ENCODE data around the gene RNF227. TPM values are rescaled to one million over a fixed set of nuclear protein-coding genes. Genes with fewer than 3 reads are reported as not detected.

Gene RNF227
- total RNA-seq, 1 donor from 2014 or later, result 3.1 TPM

DNA sequence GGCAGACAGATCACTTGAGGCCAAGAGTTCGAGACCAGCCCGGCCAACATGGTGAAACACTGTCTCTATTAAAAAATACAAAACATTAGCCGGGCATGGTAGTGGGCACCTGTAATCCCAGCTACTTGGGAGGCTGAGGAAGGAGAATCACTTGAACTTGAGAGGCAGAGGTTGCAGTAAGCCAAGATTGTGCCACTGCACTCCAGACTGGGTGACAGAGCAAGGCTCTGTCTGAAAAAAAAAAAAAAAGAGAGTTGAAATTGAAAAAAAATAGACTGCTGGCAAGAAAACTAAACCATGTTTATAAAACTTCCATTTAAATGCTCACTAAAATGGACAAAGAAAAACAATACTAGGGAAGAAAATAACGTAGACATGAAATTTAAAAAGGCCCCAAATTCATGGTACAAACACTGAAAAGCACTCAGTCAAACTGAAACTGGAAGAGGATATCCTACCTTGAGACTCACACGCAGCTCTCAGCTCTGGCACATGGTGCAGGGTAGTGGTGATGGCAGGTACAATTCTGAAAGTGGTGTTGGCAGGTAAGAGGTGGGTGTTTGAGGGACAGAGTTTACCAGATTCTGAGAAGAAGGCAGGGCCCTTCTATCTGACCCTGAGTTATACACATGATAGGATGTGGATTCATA is 35.2 kb upstream of the RNF227 start:
- no peak overlapping the region for H3K4me3 Mint-ChIP-seq
- H3K27me3 Mint-ChIP-seq (ENCODE audit: low read depth), result no peaks in the 10 kb centered on the region
- peaks cover 30% of the 10 kb centered on the region for H3K36me3 Mint-ChIP-seq
- no peak for DNase-seq (ENCODE audit: low spot score in 2 of 2, unreplicated experiment in 2 of 2)
- TF ChIP-seq, protein P1, sequence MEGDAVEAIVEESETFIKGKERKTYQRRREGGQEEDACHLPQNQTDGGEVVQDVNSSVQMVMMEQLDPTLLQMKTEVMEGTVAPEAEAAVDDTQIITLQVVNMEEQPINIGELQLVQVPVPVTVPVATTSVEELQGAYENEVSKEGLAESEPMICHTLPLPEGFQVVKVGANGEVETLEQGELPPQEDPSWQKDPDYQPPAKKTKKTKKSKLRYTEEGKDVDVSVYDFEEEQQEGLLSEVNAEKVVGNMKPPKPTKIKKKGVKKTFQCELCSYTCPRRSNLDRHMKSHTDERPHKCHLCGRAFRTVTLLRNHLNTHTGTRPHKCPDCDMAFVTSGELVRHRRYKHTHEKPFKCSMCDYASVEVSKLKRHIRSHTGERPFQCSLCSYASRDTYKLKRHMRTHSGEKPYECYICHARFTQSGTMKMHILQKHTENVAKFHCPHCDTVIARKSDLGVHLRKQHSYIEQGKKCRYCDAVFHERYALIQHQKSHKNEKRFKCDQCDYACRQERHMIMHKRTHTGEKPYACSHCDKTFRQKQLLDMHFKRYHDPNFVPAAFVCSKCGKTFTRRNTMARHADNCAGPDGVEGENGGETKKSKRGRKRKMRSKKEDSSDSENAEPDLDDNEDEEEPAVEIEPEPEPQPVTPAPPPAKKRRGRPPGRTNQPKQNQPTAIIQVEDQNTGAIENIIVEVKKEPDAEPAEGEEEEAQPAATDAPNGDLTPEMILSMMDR (IDR thresholded peaks at IDR 0.05; ENCODE audit: unreplicated experiment), result no peak
- H3K27ac Mint-ChIP-seq, result no peak overlapping the region
- H3K9me3 Mint-ChIP-seq, result no peaks in the 10 kb centered on the region
- peaks cover 2% of the 10 kb centered on the region for H3K4me1 Mint-ChIP-seq

DNA sequence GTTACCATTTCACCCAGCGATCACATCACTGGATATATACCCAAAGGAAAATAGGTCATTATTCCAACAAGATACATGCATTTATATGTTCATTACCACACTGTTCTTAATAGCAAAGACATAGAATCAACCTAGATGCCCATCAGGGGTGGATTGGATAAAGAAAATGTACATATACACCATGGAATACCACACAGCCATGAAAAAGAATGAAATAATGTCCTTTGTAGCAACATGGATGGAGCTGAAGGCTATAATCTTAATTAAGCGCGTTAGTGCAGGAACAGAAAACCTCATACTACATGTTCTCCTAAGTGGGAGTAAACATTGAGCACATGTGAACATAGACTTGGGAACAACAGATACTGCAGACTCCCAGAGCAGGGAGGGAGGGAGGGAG is 34.5 kb upstream of the RNF227 start:
- H3K36me3 Mint-ChIP-seq, result peaks cover 37% of the 10 kb centered on the region
- DNase-seq (ENCODE audit: low spot score in 2 of 2, unreplicated experiment in 2 of 2), result no peak
- no peaks in the 10 kb centered on the region for H3K4me1 Mint-ChIP-seq
- TF ChIP-seq, protein P1 (IDR thresholded peaks at IDR 0.05; ENCODE audit: unreplicated experiment), result no peak
- H3K27me3 Mint-ChIP-seq (ENCODE audit: low read depth), result no peaks in the 10 kb centered on the region
- H3K4me3 Mint-ChIP-seq, result no peak overlapping the region
- no peak overlapping the region for H3K27ac Mint-ChIP-seq
- H3K9me3 Mint-ChIP-seq, result no peaks in the 10 kb centered on the region

DNA sequence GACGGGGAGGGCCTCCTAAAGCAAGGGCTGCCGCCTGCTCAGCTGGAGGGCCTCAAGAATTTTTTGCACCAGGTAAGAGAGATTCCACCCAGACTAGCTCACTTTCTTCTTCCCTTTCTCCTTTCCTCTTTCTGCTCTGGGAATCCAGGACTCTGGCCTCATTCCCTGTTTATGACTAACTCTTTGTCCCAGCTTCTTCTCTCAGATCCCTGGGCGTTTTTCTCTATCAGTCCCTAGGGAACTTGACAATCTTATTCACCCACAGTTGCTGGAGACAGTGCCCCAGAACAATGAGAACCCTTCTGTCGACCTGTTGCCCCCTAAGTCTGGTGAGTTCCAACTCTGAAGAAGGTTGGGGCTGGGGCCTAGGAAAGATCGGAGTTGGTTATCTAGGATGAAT is 31.6 kb upstream of the RNF227 start:
- Mint-ChIP-seq H3K27ac (no peak overlapping the region), H3K4me1 (no peaks in the 10 kb centered on the region), H3K36me3 (peaks cover 51% of the 10 kb centered on the region), H3K27me3 (ENCODE audit: low read depth) (no peaks in the 10 kb centered on the region), H3K9me3 (no peaks in the 10 kb centered on the region), H3K4me3 (no peak overlapping the region)
- TF ChIP-seq, protein P1 (IDR thresholded peaks at IDR 0.05; ENCODE audit: unreplicated experiment), result no peak
- DNase-seq (ENCODE audit: low spot score in 2 of 2, unreplicated experiment in 2 of 2), result no peak

DNA sequence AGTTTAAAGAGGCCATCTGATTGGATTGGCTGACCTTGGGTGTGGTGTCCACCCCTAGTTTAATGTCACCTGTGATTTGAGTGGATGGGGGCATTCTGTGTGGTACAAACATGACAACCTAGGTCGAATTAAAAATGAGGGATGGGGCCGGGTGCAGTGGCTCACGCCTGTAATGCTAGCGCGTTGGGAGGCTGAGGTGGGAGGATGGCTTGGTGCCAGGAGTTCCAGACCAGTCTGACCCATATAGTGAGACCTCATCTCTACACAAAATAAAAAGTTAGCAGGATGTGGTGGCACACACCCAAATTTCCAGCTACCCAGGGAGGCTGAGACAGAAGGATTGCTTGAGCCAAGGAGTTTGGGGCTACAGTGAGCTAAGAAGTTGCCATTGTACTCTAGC is 30.4 kb upstream of the RNF227 start:
- Mint-ChIP-seq H3K4me3 (no peak overlapping the region), H3K36me3 (peaks cover 52% of the 10 kb centered on the region)
- TF ChIP-seq, protein P1 (IDR thresholded peaks at IDR 0.05; ENCODE audit: unreplicated experiment), result no peak

DNA sequence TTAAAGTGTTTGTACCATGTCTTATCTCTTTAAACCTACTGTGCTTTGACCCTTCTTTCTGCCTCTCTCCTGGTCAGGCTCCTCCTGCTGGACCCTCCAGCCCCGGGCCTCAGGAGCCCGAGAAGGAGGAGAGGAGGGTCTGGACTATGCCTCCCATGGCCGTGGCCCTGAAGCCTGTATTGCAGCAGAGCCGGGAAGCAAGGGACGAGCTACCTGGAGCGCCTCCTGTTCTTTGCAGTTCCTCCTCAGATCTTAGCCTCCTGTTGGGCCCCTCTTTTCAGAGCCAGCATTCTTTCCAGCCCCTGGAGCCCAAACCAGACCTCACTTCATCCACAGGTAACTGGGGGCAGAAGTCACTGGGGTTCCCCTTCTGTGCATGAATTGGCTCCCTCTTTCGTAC is 29.6 kb upstream of the RNF227 start:
- no peaks in the 10 kb centered on the region for H3K9me3 Mint-ChIP-seq
- TF ChIP-seq, protein P1 (IDR thresholded peaks at IDR 0.05; ENCODE audit: unreplicated experiment), result no peak
- H3K4me1 Mint-ChIP-seq, result no peaks in the 10 kb centered on the region
- DNase-seq (ENCODE audit: low spot score in 2 of 2, unreplicated experiment in 2 of 2), result no peak
- no peak overlapping the region for H3K4me3 Mint-ChIP-seq
- no peak overlapping the region for H3K27ac Mint-ChIP-seq
- peaks cover 58% of the 10 kb centered on the region for H3K36me3 Mint-ChIP-seq
- no peaks in the 10 kb centered on the region for H3K27me3 Mint-ChIP-seq (ENCODE audit: low read depth)

More for the DNA sequence above, 30.4 kb upstream of the RNF227 start:
- no peaks in the 10 kb centered on the region for H3K27me3 Mint-ChIP-seq (ENCODE audit: low read depth)
- no peaks in the 10 kb centered on the region for H3K9me3 Mint-ChIP-seq
- H3K27ac Mint-ChIP-seq, result no peak overlapping the region
- H3K4me1 Mint-ChIP-seq, result no peaks in the 10 kb centered on the region
- no peak for DNase-seq (ENCODE audit: low spot score in 2 of 2, unreplicated experiment in 2 of 2)
